ENCODE results near the gene WWOX. TPM values are rescaled to one million over a fixed set of nuclear protein-coding genes. Genes with fewer than 3 reads are reported as not detected.

WWOX gene
- total and polyA plus RNA-seq, 2 of the 4 experiments (the other 2 are of a cell fraction), result 2.7 to 5.4 TPM

DNA sequence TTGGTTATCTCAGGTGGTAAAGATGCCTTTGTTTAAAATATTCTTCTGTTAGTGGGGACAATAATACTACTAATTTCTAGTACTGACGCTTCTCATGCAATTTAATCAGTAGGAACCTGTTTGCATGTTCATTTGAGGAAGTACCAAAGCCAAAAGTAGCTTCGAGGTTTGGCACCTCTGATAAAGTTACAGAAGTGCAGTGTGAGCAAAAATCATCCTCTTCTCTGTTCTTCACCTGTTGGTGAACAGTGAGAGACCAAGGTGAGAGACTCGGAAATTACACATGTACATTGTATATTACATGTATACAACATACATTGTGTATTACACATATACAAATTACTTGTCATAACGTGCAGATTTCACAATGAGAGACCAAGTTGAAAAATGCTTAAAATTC lies 1096.5 kb downstream of the WWOX start:
- Histone ChIP-seq H3K18ac (ENCODE audit: low read depth, low read length) (no peak overlapping the region), H4K8ac (ENCODE audit: low read depth in 2 of 2, low read length in 2 of 2) (no peak overlapping the region), H2BK20ac (ENCODE audit: low read depth, low read length) (no peak overlapping the region), H3K56ac (ENCODE audit: extremely low read depth, insufficient read depth, low read length) (no peak overlapping the region), H2AK5ac (ENCODE audit: low read depth, low read length) (no peak overlapping the region), H3K36me3 (ENCODE audit: control insufficient read depth, insufficient read depth, low read length) (no peaks in the 10 kb centered on the region), H3K4me2 (ENCODE audit: low read depth, low read length) (no peak overlapping the region), H2BK5ac (ENCODE audit: low read depth, low read length, poor library complexity, severe bottlenecking) (no peak overlapping the region), H2AFZ (replicated peaks; ENCODE audit: low read length, poor library complexity) (no peak overlapping the region), H3K4ac (ENCODE audit: low read depth, low read length) (no peak overlapping the region), H3K27ac (ENCODE audit: insufficient read depth, low read length) (no peak overlapping the region), H3K9me1 (ENCODE audit: insufficient read depth, low read length) (no peaks in the 10 kb centered on the region), H3K27me3 (ENCODE audit: control insufficient read depth, insufficient read depth, low read length) (no peaks in the 10 kb centered on the region), H2BK15ac (ENCODE audit: low read depth, low read length) (no peak overlapping the region), H4K5ac (ENCODE audit: low read depth, low read length) (no peak overlapping the region), H3K4me1 (ENCODE audit: control insufficient read depth, insufficient read depth, low read length) (no peaks in the 10 kb centered on the region), H4K20me1 (ENCODE audit: insufficient read depth, low read length) (no peaks in the 10 kb centered on the region), H4K91ac (ENCODE audit: insufficient read depth, low read depth, low read length) (no peak overlapping the region), H3K79me1 (ENCODE audit: low read depth in 1 of 2, low read length in 2 of 2) (no peaks in the 10 kb centered on the region), H3K9me3 (ENCODE audit: control insufficient read depth, insufficient read depth, low read length) (peaks cover 25% of the 10 kb centered on the region), H2BK120ac (ENCODE audit: low read depth, low read length) (no peak overlapping the region), H3K9ac (ENCODE audit: low read depth, low read length) (no peak overlapping the region), H3K4me3 (ENCODE audit: insufficient read depth, low read depth, low read length) (no peak overlapping the region), H2AK9ac (replicated peaks; ENCODE audit: low read depth, low read length, poor library complexity) (no peak overlapping the region), H3K23ac (ENCODE audit: low read depth, low read length) (no peak overlapping the region), H3K14ac (replicated peaks; ENCODE audit: low read depth, low read length) (no peak overlapping the region)
- in situ Hi-C loops (cut with MboI; ENCODE audit: low sequenced_read_pairs), result no loop called here
- ATAC-seq (ENCODE audit: low read depth) (no peak), DNase-seq (no peak)
- no CpG with 5 or more reads among the region's 4 CpGs for WGBS, 2 experiments (ENCODE audit: extremely low coverage in 2 of 2, insufficient read length in 1 of 2)
- dilution Hi-C loops (cut with HindIII; ENCODE audit: low sequenced_read_pairs, unreplicated experiment), result no loop called here
- BruUV-seq (replicated peaks), result no TSS peak
- TF ChIP-seq, protein P1, sequence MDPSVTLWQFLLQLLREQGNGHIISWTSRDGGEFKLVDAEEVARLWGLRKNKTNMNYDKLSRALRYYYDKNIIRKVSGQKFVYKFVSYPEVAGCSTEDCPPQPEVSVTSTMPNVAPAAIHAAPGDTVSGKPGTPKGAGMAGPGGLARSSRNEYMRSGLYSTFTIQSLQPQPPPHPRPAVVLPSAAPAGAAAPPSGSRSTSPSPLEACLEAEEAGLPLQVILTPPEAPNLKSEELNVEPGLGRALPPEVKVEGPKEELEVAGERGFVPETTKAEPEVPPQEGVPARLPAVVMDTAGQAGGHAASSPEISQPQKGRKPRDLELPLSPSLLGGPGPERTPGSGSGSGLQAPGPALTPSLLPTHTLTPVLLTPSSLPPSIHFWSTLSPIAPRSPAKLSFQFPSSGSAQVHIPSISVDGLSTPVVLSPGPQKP (IDR thresholded peaks at IDR 0.05; ENCODE audit: borderline replicate concordance, low read depth, low read length), result no peak
- no peak for TF ChIP-seq MAZ (IDR thresholded peaks at IDR 0.05; ENCODE audit: borderline replicate concordance, low read depth, low read length)
- TF ChIP-seq BHLHE40 (IDR thresholded peaks at IDR 0.05; ENCODE audit: low read depth, low read length), result no peak
- intact Hi-C loops (cut with micrococcal nuclease), result no loop called here
- POLR2A ChIA-PET (ENCODE audit: unreplicated experiment), result no interaction called here
- CTCF ChIA-PET, result no interaction called here
